B cell (primary cell): ENCODE measurements around the gene CADM2. TPM values are rescaled to one million over a fixed set of nuclear protein-coding genes. Genes with fewer than 3 reads are reported as not detected.

Experiments
- ATAC-seq: fragments of 200-7000 bp; cut with Tn5 transposase; one replicate; pipeline ENCODE4 v1.10.0; 2021; ENCODE audit warnings: low read depth, mild to moderate bottlenecking, moderate number of reproducible peaks, moderate library complexity
- CTCF ChIA-PET: fragments of 350-600 bp; sonication (Branson Sonifier 250); formaldehyde crosslinking; loops from one replicate; lab custom pipeline; 2021; ENCODE audit warnings: antibody characterized with exemption, inconsistent platforms; lab: Charles Lee
- POLR2A ChIA-PET: fragments of 350-600 bp; sonication (Branson Sonifier 250); formaldehyde crosslinking; loops from one replicate; lab custom pipeline; 2021; ENCODE audit warnings: antibody characterized with exemption; lab: Charles Lee
- DNase-seq: peaks from one replicate; pipeline ENCODE4 v3.0.0; 2013
- H2AFZ ChIP-seq: 2 replicates; pipeline ENCODE4 v1.6.1; 2012; ENCODE audit warnings: mild to moderate bottlenecking, low read depth, low read length; ENCODE audit not compliant: insufficient read depth, poor library complexity, severe bottlenecking
- H3K27ac ChIP-seq, 2 donors: 1 replicate in 1 of 2; 2 replicates in 1 of 2; pipeline ENCODE4 v1.5.1; 2012 to 2013; ENCODE audit warnings: low read length in 2 of 2, mild to moderate bottlenecking in 2 of 2, moderate library complexity in 1 of 2
- H3K27me3 ChIP-seq, 4 experiments: fragments of 200-600 bp in 1 of 4; sonication (generic) in 1 of 4; replicated peaks in 1 of 4; 1 replicate in 2 of 4; 2 replicates in 2 of 4; pipeline versions ENCODE4 v1.6.1 to v1.7.0; 2013 to 2016; ENCODE audit warnings: low read length in 3 of 4, mild to moderate bottlenecking in 2 of 4, mixed read lengths in 1 of 4, moderate library complexity in 1 of 4; ENCODE audit not compliant: insufficient read depth in 4 of 4, control insufficient read depth in 3 of 4; ENCODE audit errors: control extremely low read depth in 1 of 4
- H3K36me3 ChIP-seq, 2 experiments: replicated peaks in 1 of 2; 1 replicate in 1 of 2; 2 replicates in 1 of 2; pipeline versions ENCODE4 v1.6.1 to v1.7.1; 2013; ENCODE audit warnings: low read length in 1 of 2; ENCODE audit not compliant: insufficient read depth in 2 of 2, control insufficient read depth in 1 of 2; ENCODE audit errors: control extremely low read depth in 1 of 2, extremely low read depth in 1 of 2
- H3K4me1 ChIP-seq, 2 donors: fragments of 200-600 bp in 1 of 2; sonication (generic) in 1 of 2; 1 replicate in 1 of 2; 2 replicates in 1 of 2; pipeline versions ENCODE4 v1.5.1 to v1.6.1; 2013 to 2017; ENCODE audit warnings: low read length in 2 of 2; ENCODE audit not compliant: control insufficient read depth in 2 of 2, insufficient read depth in 2 of 2
- H3K4me2 ChIP-seq: replicated peaks from 2 replicates; pipeline ENCODE3; 2012; ENCODE audit warnings: mild to moderate bottlenecking, low read depth, low read length; ENCODE audit not compliant: poor library complexity, severe bottlenecking
- H3K4me3 ChIP-seq, 5 experiments: fragments of 200-600 bp in 1 of 5; sonication (generic) in 1 of 5; 1 replicate in 3 of 5; 2 replicates in 2 of 5; pipeline versions ENCODE4 v1.5.1 to v1.7.0; 2011 to 2016; ENCODE audit warnings: low read length in 4 of 5, mild to moderate bottlenecking in 4 of 5, low read depth in 2 of 5, control low read depth in 1 of 5, moderate library complexity in 1 of 5; ENCODE audit not compliant: insufficient read depth in 1 of 5; ENCODE audit errors: control extremely low read depth in 1 of 5, extremely low read depth in 1 of 5
- H3K79me2 ChIP-seq: fragments of 200-600 bp; sonication (generic); one replicate; pipeline ENCODE4 v1.6.0; 2016; ENCODE audit warnings: low read length; ENCODE audit not compliant: control insufficient read depth, insufficient read depth
- H3K9ac ChIP-seq: fragments of 200-600 bp; sonication (generic); 2 replicates; pipeline ENCODE4 v1.6.1; 2017; ENCODE audit warnings: mild to moderate bottlenecking, low read length, moderate library complexity
- H3K9me3 ChIP-seq, 3 donors: one replicate each; pipeline versions ENCODE4 v1.6.1 to v1.7.1; 2013; ENCODE audit warnings: low read length in 2 of 3; ENCODE audit not compliant: control insufficient read depth in 2 of 3, insufficient read depth in 1 of 3; ENCODE audit errors: control extremely low read depth in 1 of 3
- H4K20me1 ChIP-seq: 2 replicates; pipeline ENCODE4 v1.6.0; 2012; ENCODE audit warnings: mild to moderate bottlenecking, low read length; ENCODE audit not compliant: insufficient read depth, control insufficient read depth, poor library complexity, severe bottlenecking
- H3K27ac Mint-ChIP-seq: one replicate; pipeline ENCODE4 v1.8.0; 2021; ENCODE audit warnings: mixed read lengths
- H3K27me3 Mint-ChIP-seq: one replicate; pipeline ENCODE4 v1.8.0; 2021; ENCODE audit warnings: mixed read lengths
- H3K4me1 Mint-ChIP-seq: one replicate; pipeline ENCODE4 v1.8.0; 2021; ENCODE audit warnings: mixed read lengths
- H3K4me3 Mint-ChIP-seq: one replicate; pipeline ENCODE4 v1.8.0; 2021; ENCODE audit warnings: mixed read lengths
- H3K9me3 Mint-ChIP-seq: one replicate; pipeline ENCODE4 v1.8.0; 2022; ENCODE audit warnings: mixed read lengths; ENCODE audit not compliant: insufficient read depth
- EZH2 ChIP-seq: IDR thresholded peaks from 2 replicates; pipeline ENCODE4 v1.6.1; 2012; ENCODE audit warnings: borderline replicate concordance, low read depth, mild to moderate bottlenecking, moderate library complexity, low read length; ENCODE audit not compliant: insufficient read depth, poor library complexity, severe bottlenecking
- WGBS: methylation state at CpG from one replicate; pipeline ENCODE4 v1.1.5; 2013; ENCODE audit warnings: missing lambda C conversion rate; ENCODE audit not compliant: insufficient coverage; 5-methylcytosine and 5-hydroxymethylcytosine counted together
- intact Hi-C: fragments of 100-400 bp; cut with micrococcal nuclease; formaldehyde crosslinking; loops from one replicate; pipeline ENCODE4 v1.10.0; 2022
- polyA plus RNA-seq: library from polyadenylated mRNA; depleted of rRNA; stranded (reverse); fragments of >200 nt; gene quantifications from 2 replicates; pipeline ENCODE4 v1.2.3, GENCODE V29; 2012
- total RNA-seq, 2 donors: library from RNA; stranded (reverse); fragments of 120-200 nt in 1 of 2; gene quantifications; 1 replicate in 1 of 2; 2 replicates in 1 of 2; pipeline versions ENCODE4 v1.2.3 to v1.2.4, GENCODE V29; 2013 to 2022
- TF ChIP-seq, protein P1 (sequence below): fragments of 200-600 bp; IDR thresholded peaks from one replicate; pipeline ENCODE4 v1.8.0; 2022; ENCODE audit warnings: antibody characterized with exemption, mild to moderate bottlenecking

Gene CADM2
- total and polyA plus RNA-seq, 2 donors (not counting 1 experiment from before 2014, with no cell fraction given), result 0.10 to 0.37 TPM

DNA sequence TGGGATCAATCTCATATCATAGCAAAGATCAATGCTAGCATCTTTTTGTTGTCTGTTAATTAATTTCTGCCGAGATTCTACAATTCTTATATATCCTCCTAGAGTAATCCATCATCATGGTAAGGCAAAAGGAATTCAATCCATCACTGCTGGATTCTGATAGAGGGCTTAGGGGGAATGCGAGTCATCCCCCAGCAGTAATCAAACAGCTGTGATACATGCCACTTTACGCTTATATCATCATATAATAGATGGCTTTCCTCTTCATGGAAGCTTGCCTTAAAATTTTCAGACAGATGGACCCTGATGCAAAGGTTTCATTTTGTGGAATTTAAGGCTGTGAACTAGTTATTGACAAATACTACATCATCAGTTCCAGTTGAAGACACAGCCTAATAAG is 645.9 kb downstream of the CADM2 start:
- ChIA-PET POLR2A (no interaction called here), CTCF (interaction anchor here (1.4 kb wide), 1 partner anchor 52 kb away, joined by 3 read pairs; no protein-coding TSS in a partner anchor)
- Histone ChIP-seq H3K4me2 (no peak overlapping the region), H3K9me3 (no peaks in the 10 kb centered on the region), H3K9ac (no peak overlapping the region), H3K4me1 (no peaks in the 10 kb centered on the region), H3K36me3 (no peaks in the 10 kb centered on the region), H3K27ac (no peak overlapping the region), H3K27me3 (no peaks in the 10 kb centered on the region), H3K4me3 (no peak overlapping the region), H2AFZ (no peak overlapping the region), H4K20me1 (no peaks in the 10 kb centered on the region), H3K79me2 (no peaks in the 10 kb centered on the region)
- no peak for DNase-seq
- Mint-ChIP-seq H3K4me1 (no peaks in the 10 kb centered on the region), H3K9me3 (no peaks in the 10 kb centered on the region), H3K4me3 (no peak overlapping the region), H3K27me3 (no peaks in the 10 kb centered on the region), H3K27ac (no peak overlapping the region)
- TF ChIP-seq, protein P1, sequence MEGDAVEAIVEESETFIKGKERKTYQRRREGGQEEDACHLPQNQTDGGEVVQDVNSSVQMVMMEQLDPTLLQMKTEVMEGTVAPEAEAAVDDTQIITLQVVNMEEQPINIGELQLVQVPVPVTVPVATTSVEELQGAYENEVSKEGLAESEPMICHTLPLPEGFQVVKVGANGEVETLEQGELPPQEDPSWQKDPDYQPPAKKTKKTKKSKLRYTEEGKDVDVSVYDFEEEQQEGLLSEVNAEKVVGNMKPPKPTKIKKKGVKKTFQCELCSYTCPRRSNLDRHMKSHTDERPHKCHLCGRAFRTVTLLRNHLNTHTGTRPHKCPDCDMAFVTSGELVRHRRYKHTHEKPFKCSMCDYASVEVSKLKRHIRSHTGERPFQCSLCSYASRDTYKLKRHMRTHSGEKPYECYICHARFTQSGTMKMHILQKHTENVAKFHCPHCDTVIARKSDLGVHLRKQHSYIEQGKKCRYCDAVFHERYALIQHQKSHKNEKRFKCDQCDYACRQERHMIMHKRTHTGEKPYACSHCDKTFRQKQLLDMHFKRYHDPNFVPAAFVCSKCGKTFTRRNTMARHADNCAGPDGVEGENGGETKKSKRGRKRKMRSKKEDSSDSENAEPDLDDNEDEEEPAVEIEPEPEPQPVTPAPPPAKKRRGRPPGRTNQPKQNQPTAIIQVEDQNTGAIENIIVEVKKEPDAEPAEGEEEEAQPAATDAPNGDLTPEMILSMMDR, result no peak
- no peak for TF ChIP-seq EZH2
- no peak for ATAC-seq
- WGBS, result no CpG with 5 or more reads among the region's 3 CpGs
- intact Hi-C loops, result no loop called here

DNA sequence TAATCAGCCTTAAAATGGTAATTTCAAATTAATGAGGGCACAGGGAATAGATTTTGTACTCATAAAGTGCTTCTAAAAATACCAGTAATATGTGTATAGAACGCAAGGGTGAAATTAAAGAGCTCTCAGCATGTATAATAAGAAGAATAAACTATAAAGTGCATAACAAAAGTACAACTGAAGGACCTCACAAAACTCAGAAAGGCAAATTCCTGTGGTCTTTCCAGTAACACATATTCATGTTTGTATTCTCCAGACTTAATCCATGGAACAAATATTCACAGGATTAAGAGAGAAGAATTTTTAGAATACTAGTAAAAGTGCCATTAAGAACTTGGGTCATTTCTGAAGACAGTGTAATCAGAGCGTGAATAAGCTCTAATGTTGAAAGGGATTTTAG is 646.3 kb downstream of the CADM2 start:
- WGBS, result no CpG with 5 or more reads among the region's 2 CpGs
- H3K9me3 Mint-ChIP-seq, result no peaks in the 10 kb centered on the region
- Histone ChIP-seq H4K20me1 (no peaks in the 10 kb centered on the region), H3K27ac (no peak overlapping the region), H3K4me3 (no peak overlapping the region), H3K79me2 (no peaks in the 10 kb centered on the region), H3K27me3 (no peaks in the 10 kb centered on the region), H3K4me1 (no peaks in the 10 kb centered on the region), H3K36me3 (no peaks in the 10 kb centered on the region), H3K9ac (no peak overlapping the region), H3K4me2 (no peak overlapping the region), H3K9me3 (no peaks in the 10 kb centered on the region), H2AFZ (no peak overlapping the region)
- ChIA-PET POLR2A (no interaction called here), CTCF (interaction anchor here (1.4 kb wide), 1 partner anchor 51 kb away, joined by 3 read pairs; no protein-coding TSS in a partner anchor)
- TF ChIP-seq, protein P1, result no peak
- TF ChIP-seq EZH2, result no peak
- H3K27ac Mint-ChIP-seq, result no peak overlapping the region
- no peak for ATAC-seq
- H3K4me3 Mint-ChIP-seq, result no peak overlapping the region
- H3K27me3 Mint-ChIP-seq, result no peaks in the 10 kb centered on the region
- H3K4me1 Mint-ChIP-seq, result no peaks in the 10 kb centered on the region
- no peak for DNase-seq
- intact Hi-C loops, result no loop called here
